GM13977 (cell line): ENCODE measurements around the gene UBE2D1.

Source experiments
- DNase-seq: peaks from one replicate; pipeline ENCODE4 v3.0.0; 2012; ENCODE audit warnings: low spot score
- CTCF ChIP-seq: IDR thresholded peaks from 2 replicates; pipeline ENCODE4 v1.5.1; 2012; ENCODE audit warnings: mild to moderate bottlenecking, control low read depth; ENCODE audit not compliant: insufficient read depth; ENCODE audit errors: extremely low read depth, missing control alignments
- in situ Hi-C: fragments of 300-500 bp; cut with MboI; formaldehyde crosslinking; loops from one replicate; pipeline ENCODE4 v1.12.0; 2022; ENCODE audit warnings: low sequenced_read_pairs, low pct_unique_long_range_greater_than_20kb, mixed read lengths, inconsistent platforms; ENCODE audit not compliant: unreplicated experiment

The UBE2D1 gene

GRCh38 chr10:58304099-58304633 lies 30.6 kb upstream of the UBE2D1 start:
- TF ChIP-seq CTCF = no peak
- no peak for DNase-seq
- in situ Hi-C loops = no loop called here

- in situ Hi-C loops = no loop called here
- DNase-seq = no peak
- no peak for TF ChIP-seq CTCF
Observed at GRCh38 chr10:58305821-58306220, 29.0 kb upstream of the UBE2D1 start.

- in situ Hi-C loops = no loop called here
Observed at GRCh38 chr10:58307676-58308075, 27.1 kb upstream of the UBE2D1 start.

DNA sequence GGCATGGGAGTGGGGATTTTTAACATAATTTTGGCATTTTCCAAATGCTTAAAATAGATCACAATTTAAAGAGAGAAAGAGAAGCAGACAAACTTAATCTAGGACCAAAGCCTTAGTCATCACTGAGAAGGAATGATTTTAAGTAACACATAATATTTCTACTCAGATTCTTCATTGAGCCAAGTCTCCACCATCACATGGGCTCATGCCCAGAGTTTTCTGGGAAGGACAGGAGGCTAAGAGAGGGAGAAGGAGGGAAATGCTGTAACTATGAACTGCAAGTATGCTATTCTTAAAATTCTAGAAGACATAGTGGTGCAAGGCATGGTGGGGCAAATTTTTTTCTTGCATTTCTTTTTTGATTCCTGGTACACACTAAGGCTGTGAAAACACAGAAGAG lies 23.8 kb upstream of the UBE2D1 start:
- no peak for TF ChIP-seq CTCF
- in situ Hi-C loops = no loop called here
- no peak for DNase-seq

More at GRCh38 chr10:58307676-58308075, 27.1 kb upstream of the UBE2D1 start:
- no peak for DNase-seq
- no peak for TF ChIP-seq CTCF

DNA sequence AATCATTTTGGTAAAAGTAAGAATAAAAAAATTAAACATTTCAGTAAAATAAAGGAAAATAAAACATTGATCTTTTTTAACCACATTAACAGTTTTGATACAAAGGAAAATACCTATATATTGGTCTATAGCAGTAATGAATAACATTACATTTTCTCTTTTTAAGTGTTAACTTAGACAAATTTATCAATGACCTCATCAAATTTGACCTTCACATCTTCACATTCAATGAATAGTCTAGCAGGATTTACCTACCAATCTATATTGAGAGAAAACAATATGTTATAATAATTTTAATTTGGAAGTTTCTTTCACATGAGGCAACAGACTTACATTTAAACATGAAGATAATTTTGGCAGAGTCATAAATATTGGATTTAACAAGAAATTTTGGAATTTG lies 17.9 kb upstream of the UBE2D1 start:
- no peak for TF ChIP-seq CTCF
- in situ Hi-C loops = no loop called here
- DNase-seq = no peak

DNA sequence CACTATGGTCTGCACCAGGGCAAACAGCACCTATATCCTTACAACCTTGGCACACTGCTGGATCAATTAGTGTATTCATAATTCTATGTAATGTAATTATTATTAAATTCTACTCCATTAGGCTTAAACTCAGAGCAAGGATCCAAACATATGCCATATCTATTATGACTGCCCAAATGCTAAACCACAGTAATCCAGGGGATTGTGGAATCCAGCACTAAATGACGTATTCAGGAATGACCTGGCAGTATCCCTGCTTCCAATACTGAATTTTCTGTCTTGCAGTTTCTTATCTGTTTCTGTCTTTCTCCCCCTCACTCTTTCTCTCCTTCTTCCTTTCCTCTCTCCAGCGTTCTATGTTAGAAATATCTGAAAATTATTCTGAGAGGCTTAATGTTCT lies 16.5 kb upstream of the UBE2D1 start:
- in situ Hi-C loops = no loop called here
- no peak for DNase-seq
- TF ChIP-seq CTCF = no peak

DNA sequence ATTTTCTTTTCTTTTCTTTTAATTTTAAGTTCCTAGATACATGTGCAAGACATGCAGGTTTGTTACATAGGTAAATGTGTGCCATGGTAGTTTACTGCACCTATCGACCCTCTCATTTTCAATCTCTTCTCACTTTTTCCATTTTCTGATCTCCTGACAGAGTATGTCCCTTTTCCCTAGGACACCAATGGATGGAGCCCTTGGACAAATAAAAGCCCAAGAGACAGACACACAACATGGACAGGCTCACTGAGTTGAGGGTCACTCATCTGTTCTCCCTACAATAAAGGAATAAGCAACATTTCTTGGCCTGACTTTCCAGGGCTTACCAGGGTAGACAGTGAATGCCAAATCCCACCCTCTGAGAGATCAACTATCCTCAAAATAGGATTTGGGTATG lies 15.2 kb upstream of the UBE2D1 start:
- no peak for DNase-seq
- no peak for TF ChIP-seq CTCF
- in situ Hi-C loops = no loop called here
